Astrocyte of the cerebellum (primary cell): Measurements from ENCODE around the gene CHD5.

Experiments
- DNase-seq: peaks from one replicate; pipeline ENCODE4 v3.0.0-alpha.2; 2011; ENCODE audit warnings: low read depth
- H3K4me3 ChIP-seq: 2 replicates; pipeline ENCODE4 v1.5.1; 2011; ENCODE audit warnings: mild to moderate bottlenecking, low read depth, low read length, moderate library complexity
- CTCF ChIP-seq: IDR thresholded peaks from 2 replicates; pipeline ENCODE4 v1.5.1; 2012; ENCODE audit warnings: low read length, low read depth, moderate library complexity, mild to moderate bottlenecking; ENCODE audit errors: missing control alignments
- in situ Hi-C: cut with HindIII; loops from 2 replicates; pipeline ENCODE4 v1.10.0; 2017; ENCODE audit warnings: low sequenced_read_pairs

The CHD5 gene

GRCh38 chr1:6142734-6143133, 37.4 kb downstream of the CHD5 start:
- H3K4me3 ChIP-seq: no peak overlapping the region
- no peak for TF ChIP-seq CTCF
- in situ Hi-C loops: no loop called here
- no peak for DNase-seq

- no peak for TF ChIP-seq CTCF
- no peak overlapping the region for H3K4me3 ChIP-seq
- in situ Hi-C loops: no loop called here
- no peak for DNase-seq
Measured at GRCh38 chr1:6142036-6142621, 38.0 kb downstream of the CHD5 start.

GRCh38 chr1:6141592-6141991, 38.5 kb downstream of the CHD5 start:
- H3K4me3 ChIP-seq: no peak overlapping the region
- no peak for DNase-seq
- in situ Hi-C loops: no loop called here
- no peak for TF ChIP-seq CTCF

GRCh38 chr1:6140413-6140812, 39.7 kb downstream of the CHD5 start:
- no peak for TF ChIP-seq CTCF

GRCh38 chr1:6137758-6138157, 42.4 kb downstream of the CHD5 start:
- no peak overlapping the region for H3K4me3 ChIP-seq
- DNase-seq: no peak
- no peak for TF ChIP-seq CTCF
- in situ Hi-C loops: no loop called here

More at GRCh38 chr1:6140413-6140812, 39.7 kb downstream of the CHD5 start:
- no peak overlapping the region for H3K4me3 ChIP-seq
- in situ Hi-C loops: no loop called here
- no peak for DNase-seq

GRCh38 chr1:6136516-6137220, 43.5 kb downstream of the CHD5 start:
- in situ Hi-C loops: no loop called here
- TF ChIP-seq CTCF: no peak
- no peak for DNase-seq
- no peak overlapping the region for H3K4me3 ChIP-seq
